ENCODE data around the gene S100A16.

S100A16 gene

GRCh38 chr1:153630384-153630783, 17.4 kb upstream of the S100A16 start:
- peaks cover 34% of the 10 kb centered on the region for H3K36me3 ChIP-seq
- DNase-seq: no peak
- H3K27me3 ChIP-seq (ENCODE audit: insufficient read depth, low read depth, severe bottlenecking): no peaks in the 10 kb centered on the region
- H3K9me3 ChIP-seq (ENCODE audit: severe bottlenecking): peaks cover 6% of the 10 kb centered on the region
- peak overlapping the region; percentile 79 for H3K27ac ChIP-seq
- H3K4me3 ChIP-seq (ENCODE audit: low read depth, low read length): no peak overlapping the region
- no peak for TF ChIP-seq CTCF (IDR thresholded peaks at IDR 0.05; ENCODE audit: low read depth, low read length)

GRCh38 chr1:153629971-153630370, 17.0 kb upstream of the S100A16 start:
- H3K9me3 ChIP-seq (ENCODE audit: severe bottlenecking): peaks cover 6% of the 10 kb centered on the region

GRCh38 chr1:153629343-153629665, 16.4 kb upstream of the S100A16 start:
- peaks cover 38% of the 10 kb centered on the region for H3K36me3 ChIP-seq
- DNase-seq: no peak
- peak overlapping the region; percentile 79 for H3K27ac ChIP-seq
- H3K9me3 ChIP-seq (ENCODE audit: severe bottlenecking): peaks cover 6% of the 10 kb centered on the region
- no peak for TF ChIP-seq CTCF (IDR thresholded peaks at IDR 0.05; ENCODE audit: low read depth, low read length)
- H3K27me3 ChIP-seq (ENCODE audit: insufficient read depth, low read depth, severe bottlenecking): no peaks in the 10 kb centered on the region
- H3K4me3 ChIP-seq (ENCODE audit: low read depth, low read length): no peak overlapping the region

More at GRCh38 chr1:153629971-153630370, 17.0 kb upstream of the S100A16 start:
- H3K27ac ChIP-seq: peak overlapping the region; percentile 79
- H3K36me3 ChIP-seq: peaks cover 34% of the 10 kb centered on the region
- DNase-seq: no peak
- no peak for TF ChIP-seq CTCF (IDR thresholded peaks at IDR 0.05; ENCODE audit: low read depth, low read length)
- no peaks in the 10 kb centered on the region for H3K27me3 ChIP-seq (ENCODE audit: insufficient read depth, low read depth, severe bottlenecking)
- no peak overlapping the region for H3K4me3 ChIP-seq (ENCODE audit: low read depth, low read length)

GRCh38 chr1:153628638-153629342, 15.9 kb upstream of the S100A16 start:
- H3K4me3 ChIP-seq (ENCODE audit: low read depth, low read length): no peak overlapping the region
- H3K36me3 ChIP-seq: peaks cover 40% of the 10 kb centered on the region
- TF ChIP-seq CTCF (IDR thresholded peaks at IDR 0.05; ENCODE audit: low read depth, low read length): no peak
- DNase-seq: peak; percentile 31
- H3K27ac ChIP-seq: peak overlapping the region; percentile 79
- H3K9me3 ChIP-seq (ENCODE audit: severe bottlenecking): peaks cover 6% of the 10 kb centered on the region
- H3K27me3 ChIP-seq (ENCODE audit: insufficient read depth, low read depth, severe bottlenecking): no peaks in the 10 kb centered on the region

GRCh38 chr1:153627715-153628626, 15.0 kb upstream of the S100A16 start, which contains the start of gene S100A1:
Gene S100A1 (plus strand): TSS chr1:153628434. CDS start chr1:153630522, 2,088 bp downstream.
- peaks cover 40% of the 10 kb centered on the region for H3K36me3 ChIP-seq
- H3K27me3 ChIP-seq (ENCODE audit: insufficient read depth, low read depth, severe bottlenecking): no peaks in the 10 kb centered on the region
- peak within 1 kb of the TSS; percentile 79 for H3K27ac ChIP-seq
- TF ChIP-seq CTCF (IDR thresholded peaks at IDR 0.05; ENCODE audit: low read depth, low read length): peak; percentile 39; the same call in 1 of the 2 replicates
- H3K9me3 ChIP-seq (ENCODE audit: severe bottlenecking): no peaks in the 10 kb centered on the region
- H3K4me3 ChIP-seq (ENCODE audit: low read depth, low read length): peak within 1 kb of the TSS; percentile 61
- peak; percentile 84 for DNase-seq

All from WERI-Rb-1 (cell line).